GM10847 (cell line): ENCODE data around the gene SEMA5B.

ENCODE experiments used
- POLR2A ChIP-seq: IDR thresholded peaks from 2 replicates; pipeline ENCODE4 v1.6.1; 2011; ENCODE audit not compliant: insufficient read length; ENCODE audit errors: extremely low read depth

The SEMA5B gene

DNA sequence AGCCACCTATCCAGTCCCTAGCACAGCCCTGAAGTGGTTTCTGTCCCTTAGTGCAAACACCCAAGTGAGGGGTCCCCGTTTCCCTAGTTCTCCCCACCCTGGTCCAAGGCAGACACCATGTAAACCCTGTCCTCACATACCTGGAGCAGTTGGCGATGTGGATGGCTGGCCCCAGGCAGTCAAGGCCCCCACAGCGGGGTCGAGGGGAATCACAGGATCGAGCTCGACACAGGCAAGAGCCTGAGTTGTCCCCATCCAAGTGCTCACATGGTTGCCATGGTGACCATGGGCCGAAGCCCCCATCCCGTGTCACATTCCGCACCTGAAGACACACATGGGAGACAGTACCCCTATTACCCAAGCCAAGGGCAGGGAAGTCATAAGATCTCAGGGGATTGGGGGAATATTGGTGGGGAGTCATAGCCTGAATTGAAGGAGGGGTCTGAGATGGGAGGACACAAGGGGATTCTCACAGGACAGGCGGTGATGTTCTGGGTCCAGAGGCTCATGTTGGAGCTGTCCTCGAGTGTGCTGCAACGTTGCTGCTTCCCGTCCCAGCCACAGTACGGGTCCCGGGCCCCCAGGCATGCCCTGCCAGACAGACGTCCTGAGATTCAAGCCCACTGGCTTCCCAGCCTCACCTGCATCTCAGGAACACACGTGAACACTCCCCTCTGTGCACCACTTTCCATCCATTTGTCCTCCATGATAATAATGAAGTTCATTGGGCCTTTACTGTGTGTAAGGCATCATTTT is 112.1 kb downstream of the SEMA5B start:
- TF ChIP-seq POLR2A = no peak

- no peak for TF ChIP-seq POLR2A
Measured at GRCh38 chr3:122913539-122914100, 113.9 kb downstream of the SEMA5B start.

DNA sequence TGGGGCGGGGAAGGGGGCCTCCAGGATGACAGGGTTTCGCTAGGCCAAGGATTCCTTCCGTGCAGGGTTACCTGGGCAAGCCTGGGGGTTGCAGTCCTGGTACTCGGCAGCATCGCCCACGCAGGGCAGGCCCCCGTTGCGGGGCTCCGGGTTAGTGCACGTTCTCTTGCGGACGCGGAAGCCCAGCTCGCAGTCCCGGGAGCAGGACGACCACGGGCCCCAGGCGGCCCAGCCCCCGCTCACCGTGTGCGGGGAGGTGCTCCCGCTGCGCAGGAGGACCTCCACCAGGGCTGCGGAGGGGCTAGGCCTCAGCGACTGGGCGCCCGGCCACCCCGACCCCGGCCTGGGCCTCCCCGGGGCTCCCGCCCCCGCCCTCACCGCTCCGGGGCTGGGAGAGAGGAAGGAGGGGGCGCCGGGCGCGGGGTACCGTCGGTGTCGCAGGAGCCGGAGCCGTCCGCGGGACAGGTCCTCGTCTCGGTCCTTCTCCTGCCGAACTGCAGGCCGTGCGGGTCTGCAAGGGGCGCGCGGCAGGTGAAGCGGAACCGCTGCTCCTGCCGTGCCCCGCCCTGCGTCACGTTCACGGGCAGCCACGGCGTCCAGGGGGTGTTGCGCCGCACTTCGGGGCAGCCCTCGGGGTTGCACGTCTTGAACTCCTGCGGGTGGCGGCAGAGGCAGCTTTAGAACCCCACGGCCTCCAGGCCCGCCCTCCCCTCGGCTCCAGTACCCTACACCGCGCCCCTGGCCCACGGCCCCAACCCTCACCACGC is 114.6 kb downstream of the SEMA5B start:
- TF ChIP-seq POLR2A = no peak

GRCh38 chr3:122911901-122912300 is 115.7 kb downstream of the SEMA5B start:
- no peak for TF ChIP-seq POLR2A

DNA sequence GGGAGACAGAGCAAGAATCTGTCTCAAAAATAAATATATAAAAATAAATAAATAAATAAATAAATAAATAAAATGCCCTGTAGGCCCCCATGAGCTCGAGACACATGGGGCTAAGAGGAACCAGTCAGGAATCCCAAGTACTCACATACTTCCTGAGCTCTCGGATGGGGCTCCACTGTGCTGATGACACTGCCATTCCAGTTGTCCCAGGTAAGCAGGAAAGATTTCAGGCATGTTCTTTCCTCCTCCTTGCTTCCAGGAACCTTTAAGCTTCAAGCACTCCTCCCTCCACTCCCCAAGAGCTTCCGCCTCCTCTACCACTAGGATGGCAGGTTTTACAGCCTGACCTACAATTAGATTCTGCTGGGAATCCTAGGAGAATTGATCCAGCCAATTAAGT is 119.3 kb downstream of the SEMA5B start:
- TF ChIP-seq POLR2A = no peak

DNA sequence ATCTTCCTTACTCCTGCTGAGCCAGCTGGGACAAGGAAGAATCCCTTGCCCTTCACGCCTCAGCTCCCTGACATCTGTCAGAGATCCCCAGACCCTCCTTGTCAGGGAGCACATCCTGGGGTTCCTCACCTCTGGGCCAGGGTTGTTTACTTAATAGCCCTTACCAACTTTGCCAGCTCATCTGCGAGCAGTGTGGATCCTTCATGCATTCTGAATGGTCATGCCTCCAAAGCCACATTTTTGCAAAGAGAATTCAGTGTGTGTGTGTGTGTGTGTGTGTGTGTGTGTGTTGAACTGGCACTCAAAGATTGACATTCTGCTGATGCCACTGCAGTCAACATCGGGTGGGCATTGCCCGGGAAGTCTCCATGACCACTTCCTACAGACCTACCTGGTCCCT is 120.1 kb downstream of the SEMA5B start:
- no peak for TF ChIP-seq POLR2A

- no peak for TF ChIP-seq POLR2A
Measured at GRCh38 chr3:122903171-122903570, 124.4 kb downstream of the SEMA5B start.

GRCh38 chr3:122902326-122902725 is 125.2 kb downstream of the SEMA5B start:
- no peak for TF ChIP-seq POLR2A

- no peak for TF ChIP-seq POLR2A
Measured at GRCh38 chr3:122898298-122898697, 129.3 kb downstream of the SEMA5B start.

- no peak for TF ChIP-seq POLR2A
Measured at GRCh38 chr3:122893754-122894668, 133.6 kb downstream of the SEMA5B start.

DNA sequence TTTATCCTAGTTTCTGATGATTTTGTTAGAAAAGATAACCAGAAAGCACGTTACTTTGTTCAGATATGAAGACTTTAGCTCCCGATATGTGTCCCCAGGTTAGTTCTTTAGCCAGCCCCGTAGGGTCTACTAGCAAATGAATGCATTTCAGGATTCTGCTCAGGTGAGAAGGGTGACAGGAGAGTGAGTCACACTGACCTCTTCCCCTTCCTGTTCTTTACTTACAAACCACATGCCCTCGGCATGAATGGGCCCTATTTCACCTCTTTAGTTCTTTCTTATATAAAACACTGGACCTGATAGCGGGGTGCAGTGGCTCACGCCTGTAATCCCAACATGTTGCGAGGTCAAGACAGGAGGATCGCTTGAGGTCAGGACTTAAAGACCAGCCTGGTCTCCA is 134.3 kb downstream of the SEMA5B start:
- TF ChIP-seq POLR2A = no peak

DNA sequence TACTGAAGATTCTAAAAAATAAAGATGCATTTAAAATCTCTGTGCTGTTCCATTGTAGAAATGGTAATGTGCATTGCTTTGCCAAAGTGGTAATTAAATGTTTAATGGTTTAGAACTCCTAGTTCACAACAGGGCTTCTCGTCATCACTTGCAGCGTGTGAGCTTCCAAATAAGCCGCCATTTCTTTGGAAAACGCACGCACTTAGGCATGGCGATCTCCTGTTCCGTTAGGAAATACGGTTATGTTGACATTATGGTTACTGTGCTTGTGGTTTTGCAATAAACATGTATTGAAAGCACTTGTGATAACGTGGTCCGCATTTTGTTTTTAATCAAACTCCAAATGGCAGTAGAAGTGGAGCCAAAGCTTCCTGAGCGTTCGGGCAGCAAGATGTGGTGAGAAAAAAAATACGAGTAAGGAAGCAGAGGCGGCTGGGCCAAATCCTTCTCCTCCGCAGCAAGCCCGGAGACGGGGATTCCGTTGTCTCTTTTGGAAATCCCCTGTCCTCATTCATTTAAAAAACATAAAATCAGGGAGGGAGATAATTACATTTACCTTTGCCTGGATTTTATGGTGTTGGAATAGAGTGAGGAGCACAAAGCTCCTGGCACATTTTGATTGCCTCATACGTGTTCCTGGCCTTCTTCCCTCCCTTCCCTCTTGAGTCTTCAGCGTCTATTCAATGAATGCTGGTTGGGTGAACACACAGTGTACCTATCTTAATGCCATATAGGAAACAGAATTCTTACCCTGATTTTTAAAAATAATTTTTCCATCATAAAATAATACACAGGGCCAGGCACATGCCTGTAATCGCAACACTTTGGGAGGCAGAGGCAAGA is 135.2 kb downstream of the SEMA5B start:
- no peak for TF ChIP-seq POLR2A

DNA sequence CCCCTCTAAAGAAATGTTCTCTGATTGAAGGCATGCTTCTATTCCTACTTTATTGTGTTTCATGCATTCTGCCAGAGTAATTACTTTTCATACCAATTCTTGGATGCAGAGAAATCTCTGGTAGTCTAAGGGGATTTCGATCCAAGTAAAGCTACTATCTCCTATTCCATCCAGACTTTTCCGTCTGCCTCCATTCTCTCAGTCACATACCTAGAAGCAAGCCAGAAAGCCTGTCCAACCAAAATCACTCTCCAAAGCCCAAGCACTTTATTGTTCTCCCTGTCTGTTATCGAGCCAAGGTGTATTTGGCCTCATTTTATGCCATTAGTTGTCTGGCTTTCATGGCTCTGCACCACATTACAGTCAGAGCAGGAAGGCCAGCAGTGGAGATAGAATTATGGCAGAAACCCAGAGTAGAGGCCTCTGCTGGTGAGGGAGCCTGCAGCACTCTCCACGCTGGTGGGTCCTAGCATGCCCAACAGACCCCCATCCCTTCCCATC is 136.8 kb downstream of the SEMA5B start:
- no peak for TF ChIP-seq POLR2A

DNA sequence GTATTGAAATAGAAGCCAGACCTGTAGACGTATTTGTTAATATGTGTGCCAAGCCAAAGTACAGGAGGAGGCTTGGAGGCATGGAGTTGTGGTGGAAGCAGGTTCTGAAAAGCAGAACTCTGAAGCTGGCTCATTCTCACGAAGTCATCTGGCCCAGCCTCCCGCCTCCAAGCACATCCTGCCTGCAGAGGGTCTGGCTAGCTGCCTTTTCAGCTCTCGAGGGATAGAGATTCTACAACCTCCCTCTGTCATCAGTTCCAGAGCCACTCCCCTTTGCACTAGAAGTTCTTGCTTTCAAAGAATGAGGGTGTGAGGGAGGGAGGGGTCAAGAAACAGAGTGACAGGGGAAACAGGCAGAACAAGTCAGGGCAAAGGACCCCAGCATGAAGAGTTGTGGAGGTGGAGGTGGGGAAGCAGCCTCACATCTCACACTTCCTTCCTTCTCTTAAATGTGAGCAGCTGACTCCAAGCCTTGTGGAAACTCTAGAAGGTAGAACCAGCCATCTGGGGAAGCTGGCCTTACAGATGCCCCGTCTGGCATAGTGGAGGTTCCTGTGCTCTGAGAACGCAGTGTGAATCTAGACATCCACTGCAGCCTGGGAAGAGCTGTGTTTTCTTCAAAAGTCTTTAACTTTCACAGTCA is 137.4 kb downstream of the SEMA5B start:
- TF ChIP-seq POLR2A = no peak
